Measurements from ENCODE around the gene EVC2. TPM values are rescaled to one million over a fixed set of nuclear protein-coding genes. Genes with fewer than 3 reads are reported as not detected.

The EVC2 gene, protein sequence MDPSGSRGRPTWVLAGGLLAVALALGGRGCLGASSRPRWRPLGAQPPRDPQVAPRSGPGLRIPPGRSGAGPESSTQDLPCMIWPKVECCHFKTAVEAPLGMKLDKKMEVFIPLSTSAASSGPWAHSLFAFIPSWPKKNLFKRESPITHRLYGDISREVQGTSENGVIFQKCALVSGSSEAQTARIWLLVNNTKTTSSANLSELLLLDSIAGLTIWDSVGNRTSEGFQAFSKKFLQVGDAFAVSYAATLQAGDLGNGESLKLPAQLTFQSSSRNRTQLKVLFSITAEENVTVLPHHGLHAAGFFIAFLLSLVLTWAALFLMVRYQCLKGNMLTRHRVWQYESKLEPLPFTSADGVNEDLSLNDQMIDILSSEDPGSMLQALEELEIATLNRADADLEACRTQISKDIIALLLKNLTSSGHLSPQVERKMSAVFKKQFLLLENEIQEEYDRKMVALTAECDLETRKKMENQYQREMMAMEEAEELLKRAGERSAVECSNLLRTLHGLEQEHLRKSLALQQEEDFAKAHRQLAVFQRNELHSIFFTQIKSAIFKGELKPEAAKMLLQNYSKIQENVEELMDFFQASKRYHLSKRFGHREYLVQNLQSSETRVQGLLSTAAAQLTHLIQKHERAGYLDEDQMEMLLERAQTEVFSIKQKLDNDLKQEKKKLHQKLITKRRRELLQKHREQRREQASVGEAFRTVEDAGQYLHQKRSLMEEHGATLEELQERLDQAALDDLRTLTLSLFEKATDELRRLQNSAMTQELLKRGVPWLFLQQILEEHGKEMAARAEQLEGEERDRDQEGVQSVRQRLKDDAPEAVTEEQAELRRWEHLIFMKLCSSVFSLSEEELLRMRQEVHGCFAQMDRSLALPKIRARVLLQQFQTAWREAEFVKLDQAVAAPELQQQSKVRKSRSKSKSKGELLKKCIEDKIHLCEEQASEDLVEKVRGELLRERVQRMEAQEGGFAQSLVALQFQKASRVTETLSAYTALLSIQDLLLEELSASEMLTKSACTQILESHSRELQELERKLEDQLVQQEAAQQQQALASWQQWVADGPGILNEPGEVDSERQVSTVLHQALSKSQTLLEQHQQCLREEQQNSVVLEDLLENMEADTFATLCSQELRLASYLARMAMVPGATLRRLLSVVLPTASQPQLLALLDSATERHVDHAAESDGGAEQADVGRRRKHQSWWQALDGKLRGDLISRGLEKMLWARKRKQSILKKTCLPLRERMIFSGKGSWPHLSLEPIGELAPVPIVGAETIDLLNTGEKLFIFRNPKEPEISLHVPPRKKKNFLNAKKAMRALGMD
- 16.9 to 17.4 TPM (median 17.1 TPM) in 3 replicates for total RNA-seq

DNA sequence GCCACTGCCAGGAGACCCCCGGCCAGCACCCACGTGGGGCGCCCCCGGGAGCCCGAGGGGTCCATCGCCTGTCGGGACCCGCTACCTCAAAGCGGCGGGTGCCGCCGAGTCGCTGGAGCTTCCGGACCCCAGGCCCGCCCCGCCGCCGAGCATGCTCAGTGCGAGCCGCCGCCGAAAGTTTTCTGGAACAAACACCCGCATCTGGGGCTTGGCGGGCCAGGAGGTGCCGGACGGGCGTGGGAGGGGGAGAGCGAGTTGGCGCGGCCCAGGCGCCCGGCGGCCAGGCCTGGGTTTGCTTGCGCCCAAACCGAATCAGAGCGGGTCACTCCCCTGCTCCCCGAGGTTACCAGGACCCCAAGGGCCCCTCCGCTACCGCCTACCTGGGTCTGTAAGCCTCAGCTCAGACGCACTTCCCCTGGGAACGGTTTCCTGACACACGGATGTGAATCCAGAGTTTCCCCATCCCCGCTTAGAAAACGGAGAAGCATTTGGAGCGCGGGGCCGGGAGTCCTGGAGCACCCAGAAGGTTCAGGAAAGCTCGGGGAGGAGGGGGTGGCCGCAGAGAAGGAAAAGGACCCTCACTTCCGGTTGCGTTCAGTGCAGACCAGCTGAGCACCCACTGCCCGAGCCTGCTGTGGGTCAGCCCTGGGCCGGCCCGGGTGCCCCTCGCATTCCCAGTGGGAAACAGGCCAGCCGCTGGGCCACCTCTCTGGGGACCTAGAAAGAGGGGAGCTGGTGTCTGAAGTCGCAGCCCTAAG, at the start of gene EVC2:
Gene EVC2, minus strand, starts transcription at position 111 of the 758 bp plus-strand sequence. Its CDS starts 46 bp downstream, at position 65.
- Mint-ChIP-seq H3K4me3 (peak within 1 kb of the TSS; percentile 76), H3K9me3 (peaks cover 14% of the 10 kb centered on the region), H3K4me1 (peaks cover 33% of the 10 kb centered on the region), H3K27ac (peak within 1 kb of the TSS; percentile 89), H3K36me3 (peaks cover 20% of the 10 kb centered on the region), H3K27me3 (ENCODE audit: low read depth) (no peaks in the 10 kb centered on the region)
- TF ChIP-seq, protein P1, sequence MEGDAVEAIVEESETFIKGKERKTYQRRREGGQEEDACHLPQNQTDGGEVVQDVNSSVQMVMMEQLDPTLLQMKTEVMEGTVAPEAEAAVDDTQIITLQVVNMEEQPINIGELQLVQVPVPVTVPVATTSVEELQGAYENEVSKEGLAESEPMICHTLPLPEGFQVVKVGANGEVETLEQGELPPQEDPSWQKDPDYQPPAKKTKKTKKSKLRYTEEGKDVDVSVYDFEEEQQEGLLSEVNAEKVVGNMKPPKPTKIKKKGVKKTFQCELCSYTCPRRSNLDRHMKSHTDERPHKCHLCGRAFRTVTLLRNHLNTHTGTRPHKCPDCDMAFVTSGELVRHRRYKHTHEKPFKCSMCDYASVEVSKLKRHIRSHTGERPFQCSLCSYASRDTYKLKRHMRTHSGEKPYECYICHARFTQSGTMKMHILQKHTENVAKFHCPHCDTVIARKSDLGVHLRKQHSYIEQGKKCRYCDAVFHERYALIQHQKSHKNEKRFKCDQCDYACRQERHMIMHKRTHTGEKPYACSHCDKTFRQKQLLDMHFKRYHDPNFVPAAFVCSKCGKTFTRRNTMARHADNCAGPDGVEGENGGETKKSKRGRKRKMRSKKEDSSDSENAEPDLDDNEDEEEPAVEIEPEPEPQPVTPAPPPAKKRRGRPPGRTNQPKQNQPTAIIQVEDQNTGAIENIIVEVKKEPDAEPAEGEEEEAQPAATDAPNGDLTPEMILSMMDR (IDR thresholded peaks at IDR 0.05; ENCODE audit: unreplicated experiment), result no peak
- peak; percentile 61 to 81 for DNase-seq (ENCODE audit: low spot score in 2 of 2, unreplicated experiment in 2 of 2)

DNA sequence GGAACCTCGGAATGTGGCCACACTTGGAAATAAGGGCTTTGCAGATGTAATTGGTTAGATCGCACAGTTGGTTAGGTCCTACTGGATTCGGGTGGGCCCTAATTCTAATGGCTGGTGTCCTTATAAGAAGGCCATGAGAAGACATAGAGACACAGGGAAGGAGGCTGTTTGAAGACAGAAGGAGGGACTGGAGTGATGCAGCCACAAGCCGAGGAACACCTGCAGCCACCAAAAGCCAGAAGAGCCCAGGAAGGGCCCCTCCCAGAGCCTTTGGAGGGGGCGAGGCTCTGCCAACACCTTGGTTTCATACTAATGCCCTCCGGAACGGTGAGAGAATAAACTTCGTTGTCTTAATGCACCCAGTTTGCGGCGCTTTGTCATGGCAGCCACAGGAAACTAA, 49.6 kb upstream of the EVC2 start:
- Mint-ChIP-seq H3K36me3 (peaks cover 37% of the 10 kb centered on the region), H3K9me3 (no peaks in the 10 kb centered on the region), H3K27ac (no peak overlapping the region), H3K27me3 (ENCODE audit: low read depth) (no peaks in the 10 kb centered on the region), H3K4me1 (no peaks in the 10 kb centered on the region), H3K4me3 (no peak overlapping the region)
- peak in 1 of 2 experiments; percentile 0 for DNase-seq (ENCODE audit: low spot score in 2 of 2, unreplicated experiment in 2 of 2)
- TF ChIP-seq, protein P1 (IDR thresholded peaks at IDR 0.05; ENCODE audit: unreplicated experiment), result no peak

DNA sequence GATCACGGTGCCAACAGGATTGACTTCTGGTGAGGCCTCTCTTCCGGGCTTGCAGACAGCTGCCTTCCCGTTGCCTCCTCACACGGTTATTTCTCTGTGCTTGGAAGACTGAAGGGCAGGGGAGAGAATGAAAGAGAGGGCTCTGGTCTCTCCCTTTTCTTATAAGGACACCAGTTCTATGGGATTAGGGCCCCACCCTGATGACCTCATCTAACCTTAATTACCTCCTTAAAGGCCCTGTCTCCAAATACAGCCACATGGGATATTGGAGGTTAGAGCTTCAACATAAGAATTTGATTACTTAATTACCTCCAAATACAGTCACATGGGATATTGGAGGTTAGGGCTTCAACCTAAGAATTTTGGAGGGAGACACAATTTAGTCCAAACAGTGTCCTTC, 49.2 kb upstream of the EVC2 start:
- Mint-ChIP-seq H3K4me1 (no peaks in the 10 kb centered on the region), H3K36me3 (peaks cover 37% of the 10 kb centered on the region), H3K27ac (no peak overlapping the region), H3K9me3 (no peaks in the 10 kb centered on the region), H3K4me3 (no peak overlapping the region), H3K27me3 (ENCODE audit: low read depth) (no peaks in the 10 kb centered on the region)
- no peak for DNase-seq (ENCODE audit: low spot score in 2 of 2, unreplicated experiment in 2 of 2)
- TF ChIP-seq, protein P1 (IDR thresholded peaks at IDR 0.05; ENCODE audit: unreplicated experiment), result no peak

DNA sequence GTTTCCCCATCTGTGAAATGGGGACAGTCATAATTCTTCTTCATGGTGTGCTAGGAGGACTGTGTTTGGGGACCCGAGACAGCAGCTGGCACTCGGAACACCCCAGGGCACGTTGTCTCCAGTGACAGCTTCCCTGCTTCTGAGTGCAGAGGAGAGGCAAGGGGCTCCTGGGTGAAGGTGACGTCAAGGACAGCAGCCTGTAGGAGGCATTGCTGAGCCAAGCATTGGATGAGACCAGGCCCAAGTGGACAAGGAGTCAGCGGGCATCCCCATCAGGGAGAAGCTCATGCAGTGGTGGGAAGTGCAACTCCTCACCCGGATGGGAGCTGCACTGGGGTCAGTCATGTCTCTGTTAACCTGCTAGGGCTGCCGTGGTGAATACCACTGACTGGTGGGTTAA, 48.7 kb upstream of the EVC2 start:
- DNase-seq (ENCODE audit: low spot score in 2 of 2, unreplicated experiment in 2 of 2), result peak in 1 of 2 experiments; percentile 25
- H3K9me3 Mint-ChIP-seq, result no peaks in the 10 kb centered on the region
- no peak overlapping the region for H3K4me3 Mint-ChIP-seq
- no peaks in the 10 kb centered on the region for H3K4me1 Mint-ChIP-seq
- no peaks in the 10 kb centered on the region for H3K27me3 Mint-ChIP-seq (ENCODE audit: low read depth)
- no peak overlapping the region for H3K27ac Mint-ChIP-seq
- TF ChIP-seq, protein P1 (IDR thresholded peaks at IDR 0.05; ENCODE audit: unreplicated experiment), result no peak
- H3K36me3 Mint-ChIP-seq, result peaks cover 37% of the 10 kb centered on the region
